Stimulated activated CD4-positive, alpha-beta T cell treated with anti-CD3 and anti-CD28 coated beads, Interleukin-15, amount 100 ng/mL, for 1 hour (primary cell): ENCODE data around the gene CCDC154.

Experiments used
- DNase-seq, 2 donors: peaks; one replicate each; pipeline ENCODE4 v3.0.0-alpha.2; 2020; ENCODE audit warnings: low read depth in 1 of 2, low spot score in 1 of 2

Gene CCDC154

GRCh38 chr16:1393613-1394176 lies 50.7 kb downstream of the CCDC154 start:
- no peak for DNase-seq

GRCh38 chr16:1392826-1393225 lies 51.5 kb downstream of the CCDC154 start:
- DNase-seq: no peak

- no peak for DNase-seq
These were observed 54.0 kb downstream of the CCDC154 start for GRCh38 chr16:1390239-1390779.

- no peak for DNase-seq
These were observed 54.6 kb downstream of the CCDC154 start for GRCh38 chr16:1389762-1390161.

GRCh38 chr16:1387331-1387730 lies 57.0 kb downstream of the CCDC154 start:
- DNase-seq: no peak

- DNase-seq: no peak
These were observed 59.1 kb downstream of the CCDC154 start for GRCh38 chr16:1385232-1385631.
